HG03159 (cell line): ENCODE data around the gene MCF2L2.
"Not testable (repeated sequence)": the region's sequence is repeated elsewhere in the genome, so short reads cannot be mapped to it uniquely, and the experiment has no call there.

Source experiments
- ATAC-seq: cut with Tn5 transposase; IDR thresholded peaks from one replicate; pipeline ENCODE4 v1.9.1; 2021; ENCODE audit warnings: mild to moderate bottlenecking, moderate library complexity; ENCODE audit not compliant: unreplicated experiment

The MCF2L2 gene

DNA sequence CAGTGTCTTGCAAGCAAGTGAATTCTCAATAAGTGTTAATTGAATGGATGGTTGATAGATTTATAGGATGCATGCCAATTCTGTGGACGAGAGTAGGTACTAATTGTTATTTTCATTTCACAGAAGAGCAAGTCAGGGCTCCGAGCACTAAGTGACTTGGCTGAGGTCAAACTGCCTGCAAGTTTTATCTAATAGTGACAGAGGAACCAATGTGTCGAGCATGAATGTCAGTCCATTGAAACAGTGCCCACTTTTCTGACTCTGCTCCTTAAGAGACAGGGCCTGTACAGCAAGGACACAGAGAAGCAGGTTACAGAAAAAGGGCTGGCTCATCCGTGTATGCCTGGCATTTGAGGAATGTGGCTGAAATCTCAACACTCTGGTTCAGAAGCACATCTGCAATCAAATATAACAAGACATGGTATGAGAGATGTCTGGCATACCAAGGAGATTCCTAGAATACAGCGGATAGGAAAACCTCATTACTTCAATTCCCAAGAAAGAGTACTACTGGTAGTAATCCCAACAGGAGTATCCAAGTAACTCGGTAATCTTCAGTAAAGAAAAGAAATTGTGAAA is 181.3 kb downstream of the MCF2L2 start:
- no peak for ATAC-seq

DNA sequence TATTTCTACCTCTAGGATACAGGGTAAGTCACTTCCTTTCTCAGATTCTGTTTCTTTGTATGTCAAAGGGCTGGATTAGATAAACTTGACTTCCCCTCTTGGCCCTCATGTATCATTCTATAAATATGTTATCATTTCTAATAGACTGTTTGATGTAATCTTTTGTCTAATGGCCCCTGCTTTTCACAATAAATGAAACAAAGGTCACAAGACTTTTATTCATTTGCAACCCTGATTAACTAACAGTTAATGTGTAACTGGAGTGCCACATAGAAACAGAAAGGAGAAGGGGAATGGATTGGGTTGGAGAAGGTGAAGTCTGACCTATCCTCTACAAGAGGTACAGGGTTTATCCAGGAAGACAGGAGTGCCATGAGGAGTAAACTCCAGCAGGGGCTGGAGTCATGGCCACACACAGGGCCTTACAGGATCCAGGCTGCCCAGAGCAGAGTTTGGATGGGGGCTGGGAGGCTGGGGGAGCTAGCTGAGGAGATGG is 183.4 kb downstream of the MCF2L2 start:
- ATAC-seq, result no peak

DNA sequence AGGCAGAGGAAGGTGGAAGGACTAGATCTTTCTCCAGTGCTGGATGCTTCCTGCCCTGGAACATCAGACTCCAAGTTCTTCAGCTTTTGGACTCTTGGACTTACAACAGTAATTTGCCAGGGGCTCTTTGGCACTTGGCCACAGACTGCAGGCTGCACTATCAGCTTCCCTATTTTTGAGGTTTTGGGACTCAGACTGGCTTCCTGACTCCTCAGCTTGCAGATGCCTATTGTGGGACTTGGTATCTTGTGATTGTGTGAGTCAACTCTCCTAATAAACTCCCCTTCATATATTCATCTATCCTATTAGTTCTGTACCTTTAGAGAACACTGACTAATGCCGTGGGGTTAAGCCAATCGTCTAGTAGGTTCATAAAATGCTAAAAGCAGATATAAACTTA is 184.2 kb downstream of the MCF2L2 start:
- no peak for ATAC-seq

DNA sequence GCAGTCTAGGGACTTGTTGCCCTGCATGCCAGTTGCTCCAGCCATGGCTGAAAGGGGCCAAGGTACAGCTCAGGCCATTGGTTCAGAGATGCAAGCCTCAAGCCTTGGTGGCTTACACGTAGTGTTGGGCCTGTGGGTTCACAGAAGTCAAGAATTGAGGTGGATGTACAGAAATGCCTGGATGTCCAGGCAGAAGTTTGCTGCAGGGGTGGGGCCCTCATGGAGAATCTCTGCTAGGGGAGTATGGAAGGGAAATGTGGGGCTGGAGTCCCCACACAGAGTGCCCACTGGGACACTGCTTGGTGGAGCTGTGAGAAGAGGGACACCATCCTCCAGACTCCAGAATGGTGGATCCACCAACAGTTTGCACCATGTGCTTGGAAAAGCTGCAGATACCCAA is 186.0 kb downstream of the MCF2L2 start:
- no peak for ATAC-seq

DNA sequence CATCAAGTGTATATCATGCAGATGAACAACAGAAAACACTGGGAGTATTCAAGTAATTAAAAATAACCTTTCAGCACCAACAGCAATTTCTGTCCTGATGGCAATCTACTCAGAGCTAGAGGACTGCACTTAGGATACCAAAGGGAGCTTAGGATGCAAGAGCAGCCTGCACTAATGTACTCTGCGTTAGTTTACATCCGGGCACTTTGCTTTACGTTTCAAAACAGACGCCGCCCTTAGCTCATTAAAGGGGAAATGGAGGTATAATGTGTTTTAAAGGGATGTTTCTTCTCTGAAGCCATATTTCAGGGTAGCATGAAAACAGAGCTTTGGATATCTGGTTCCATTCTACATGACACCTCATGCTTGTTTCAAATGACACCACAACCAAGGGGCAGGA is 189.4 kb downstream of the MCF2L2 start:
- no peak for ATAC-seq

DNA sequence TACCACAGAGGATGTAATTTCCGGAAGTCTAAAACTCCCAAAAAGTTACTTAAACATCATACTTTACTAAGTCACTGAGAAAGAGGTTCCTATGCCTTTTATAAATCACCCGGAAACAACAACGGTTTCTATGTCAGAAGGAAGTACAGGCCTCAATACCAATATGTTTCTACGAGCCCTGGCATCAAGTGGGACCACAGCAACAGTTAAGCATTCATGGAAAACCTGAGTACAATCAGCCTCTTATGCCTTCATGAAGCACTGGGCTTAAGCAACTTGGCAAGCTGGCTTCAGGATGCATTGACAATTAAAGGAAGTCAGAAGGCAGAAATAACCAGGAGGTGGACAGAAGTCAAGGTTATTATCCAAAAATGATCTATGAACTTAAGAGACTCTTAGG is 194.5 kb downstream of the MCF2L2 start:
- no peak for ATAC-seq

DNA sequence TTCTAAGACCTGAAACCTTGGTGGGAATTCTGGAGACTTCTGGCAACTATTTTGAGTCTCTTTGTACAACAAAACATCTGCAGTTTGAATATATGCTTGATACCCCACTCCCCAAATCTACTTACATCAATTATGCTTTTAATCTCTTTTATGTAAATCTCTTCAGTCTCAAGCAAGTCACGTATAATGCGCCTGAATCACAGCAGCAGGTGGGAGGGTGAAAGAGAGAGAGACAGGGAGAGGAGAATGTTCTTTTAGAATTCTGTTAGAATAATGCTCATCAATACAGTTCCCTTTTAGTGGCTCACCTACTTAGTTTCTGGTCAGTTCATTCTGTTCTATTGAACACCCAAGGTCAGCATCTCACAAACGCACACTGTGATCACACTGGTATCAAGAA is 197.6 kb downstream of the MCF2L2 start:
- ATAC-seq, result no peak

DNA sequence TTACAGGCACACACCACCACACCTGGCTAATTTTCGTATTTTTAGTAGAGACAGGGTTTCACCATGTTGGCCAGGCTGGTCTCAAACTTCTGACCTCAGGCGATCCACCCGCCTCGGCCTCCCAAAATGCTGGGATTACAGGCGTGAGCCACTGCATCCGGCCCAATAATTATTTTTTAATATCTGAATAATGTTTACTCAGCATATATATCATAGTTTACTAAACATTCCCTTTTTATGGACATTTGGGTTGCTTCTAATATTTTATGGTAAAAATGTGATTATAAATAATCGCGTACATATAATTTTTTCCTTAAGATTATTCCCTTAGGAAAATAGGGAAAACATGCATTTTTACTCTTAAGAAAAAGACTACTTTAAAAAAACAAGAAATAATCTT is 198.2 kb downstream of the MCF2L2 start:
- not testable (repeated sequence) for ATAC-seq

DNA sequence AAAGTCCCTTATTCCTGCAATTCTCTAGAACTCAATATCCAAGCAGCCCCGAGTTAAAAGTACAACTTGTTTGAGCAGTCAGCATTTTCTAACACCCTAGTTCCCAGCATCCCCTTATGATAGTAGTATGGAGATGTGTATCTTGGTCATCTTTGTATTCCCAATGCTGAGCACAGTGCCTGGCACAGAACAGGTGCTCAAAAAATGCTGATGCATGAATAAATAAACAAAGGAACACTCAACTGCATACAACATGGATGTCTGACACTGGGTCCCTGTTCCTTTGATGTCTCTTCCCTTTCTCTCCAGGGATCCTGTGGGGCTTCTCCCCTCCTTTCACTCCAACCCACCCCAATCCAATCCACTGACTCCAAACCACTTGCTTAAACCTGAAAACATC is 199.2 kb downstream of the MCF2L2 start:
- no peak for ATAC-seq

DNA sequence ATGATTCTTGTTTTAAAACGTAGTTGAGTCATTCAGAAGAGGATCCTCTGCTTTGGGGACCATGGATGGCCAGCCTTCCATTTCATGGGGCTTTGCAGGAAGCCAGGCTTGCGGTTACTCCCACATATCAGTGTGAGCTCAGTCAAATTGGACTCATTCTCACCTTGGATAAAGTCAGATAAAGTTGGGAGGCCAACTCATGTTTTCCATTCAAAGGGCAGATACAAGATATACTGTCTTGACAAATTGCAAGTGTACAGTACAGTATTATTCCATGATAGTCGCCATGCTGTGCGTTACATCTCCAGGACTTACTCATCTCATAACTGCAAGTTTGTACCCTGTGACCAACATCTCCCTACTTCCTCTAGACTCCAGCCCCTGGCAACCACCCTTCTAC is 200.8 kb downstream of the MCF2L2 start:
- ATAC-seq, result no peak

DNA sequence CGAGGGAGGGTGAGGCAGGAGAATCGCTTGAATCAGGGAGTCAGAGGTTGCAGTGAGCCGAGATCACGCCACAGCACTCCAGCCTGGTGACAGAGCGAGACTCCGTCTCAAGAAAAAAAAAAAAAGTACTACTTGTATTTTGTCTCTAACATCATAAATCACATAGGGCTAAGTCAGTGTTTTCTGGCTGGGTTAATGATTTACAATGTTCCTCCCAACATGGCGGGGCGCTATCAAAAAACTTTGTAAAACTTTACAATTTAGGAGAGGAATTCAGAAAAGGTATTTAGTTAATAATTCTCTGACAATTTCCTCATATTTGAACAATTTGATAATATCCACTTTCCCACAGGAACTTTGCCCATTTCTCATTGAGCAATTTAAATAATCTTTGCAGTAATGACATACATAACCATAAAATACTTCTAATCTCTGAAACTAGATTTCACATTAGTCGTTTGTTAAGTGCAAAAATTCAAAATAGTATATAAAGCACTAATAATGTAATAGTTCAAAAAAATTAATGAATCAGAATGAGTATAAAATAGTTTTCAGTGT is 202.0 kb downstream of the MCF2L2 start:
- ATAC-seq, result no peak

DNA sequence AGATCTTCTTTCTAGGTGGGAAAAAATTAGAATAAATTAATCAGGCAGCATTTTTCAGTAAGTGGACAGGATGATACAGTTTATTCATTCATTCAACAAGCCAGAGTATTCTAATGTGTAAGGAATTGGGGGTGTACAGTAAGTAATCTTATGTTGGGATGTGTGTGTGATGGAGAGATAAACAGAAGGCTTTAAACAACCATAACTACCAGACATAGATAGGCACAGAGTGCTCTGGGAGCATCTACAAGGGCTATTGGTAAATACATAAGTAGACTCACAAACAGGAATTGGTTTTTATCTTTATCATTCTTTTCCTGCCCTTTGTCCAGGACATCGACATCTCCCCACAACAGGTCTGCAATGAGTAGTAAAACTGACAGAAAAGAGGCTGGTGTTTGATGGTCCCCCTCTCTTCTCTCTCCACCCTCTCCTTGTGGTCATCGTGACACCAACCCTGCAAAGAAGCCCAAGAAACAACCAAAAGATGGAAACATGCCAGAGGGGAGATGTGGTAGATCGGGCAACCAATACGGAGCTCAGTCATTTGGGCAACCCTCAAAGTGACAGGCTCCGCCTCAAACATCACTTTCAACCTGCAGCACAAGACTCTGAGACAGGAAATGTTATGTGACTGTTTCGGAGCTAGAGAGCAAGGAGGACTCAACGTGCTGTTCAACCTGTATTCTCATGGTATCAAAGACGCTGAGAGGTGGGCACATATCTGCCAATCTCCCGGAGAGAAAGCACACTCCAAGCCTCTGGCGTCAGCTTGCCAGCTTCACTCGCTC is 204.0 kb downstream of the MCF2L2 start:
- ATAC-seq, result no peak

DNA sequence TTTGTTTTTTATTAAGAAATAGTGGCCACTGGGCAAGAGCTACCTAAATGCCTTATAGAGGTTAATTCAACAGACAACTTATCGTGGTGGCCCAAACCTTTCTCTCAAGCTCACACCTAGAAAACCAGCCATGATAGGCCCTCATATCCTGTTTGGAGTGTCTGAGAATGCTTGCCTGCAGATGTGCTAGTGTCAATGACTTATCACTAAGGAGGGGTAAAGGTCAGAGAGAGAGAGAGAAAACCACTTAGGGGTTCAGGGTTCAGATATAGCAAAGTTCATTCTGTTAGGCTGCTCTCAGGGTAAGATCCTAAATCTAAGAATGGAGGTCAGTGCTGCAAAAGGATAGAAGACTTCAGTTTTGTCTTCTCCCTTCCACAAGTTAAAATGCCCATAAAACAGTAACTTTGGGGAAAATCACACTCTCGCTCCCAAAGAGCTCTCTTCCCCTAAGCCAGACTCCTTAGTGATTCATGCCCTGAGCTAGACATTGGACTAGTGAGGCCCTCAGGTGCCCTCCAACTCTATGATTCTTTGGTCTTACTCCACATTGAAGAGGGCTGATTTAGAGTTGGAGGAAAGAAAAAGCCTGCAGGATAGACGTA is 205.7 kb downstream of the MCF2L2 start:
- ATAC-seq, result no peak

DNA sequence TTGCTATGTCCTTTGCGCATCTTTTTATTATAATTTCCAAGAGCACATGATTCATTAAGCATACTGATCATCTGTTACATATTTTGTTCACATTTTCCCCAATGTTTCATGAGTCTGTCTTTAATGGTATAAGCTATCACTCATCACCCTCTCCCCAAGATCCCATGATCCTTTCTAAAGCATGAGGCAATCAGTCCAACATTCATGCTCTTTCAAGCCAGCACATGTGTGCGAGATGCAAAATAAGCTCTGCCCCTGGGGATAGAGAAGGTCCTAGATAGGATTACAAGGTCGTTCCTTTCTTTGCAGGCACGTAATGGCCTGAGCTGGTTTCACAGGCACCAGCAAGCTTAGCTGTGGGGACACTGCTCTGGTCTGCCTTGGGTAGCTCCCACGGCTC is 207.6 kb downstream of the MCF2L2 start:
- no peak for ATAC-seq

DNA sequence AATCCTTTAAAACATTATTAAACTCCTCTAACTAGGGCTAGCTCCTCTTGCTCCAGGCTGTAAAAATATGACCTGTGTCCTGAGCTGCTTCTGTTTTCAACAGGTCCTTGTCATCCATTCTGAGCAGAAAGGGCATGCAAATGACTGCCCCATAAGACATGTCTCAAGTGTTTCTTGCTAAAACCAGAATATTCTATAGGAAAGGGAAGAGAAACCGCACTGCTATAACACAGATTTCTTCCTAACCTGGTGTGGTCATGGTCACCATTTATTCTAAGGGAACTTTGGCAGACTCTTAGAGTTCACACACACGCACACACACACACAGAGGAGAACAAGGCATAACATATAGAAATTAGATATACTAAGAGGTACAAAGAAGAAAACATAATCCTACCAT is 209.6 kb downstream of the MCF2L2 start:
- no peak for ATAC-seq

DNA sequence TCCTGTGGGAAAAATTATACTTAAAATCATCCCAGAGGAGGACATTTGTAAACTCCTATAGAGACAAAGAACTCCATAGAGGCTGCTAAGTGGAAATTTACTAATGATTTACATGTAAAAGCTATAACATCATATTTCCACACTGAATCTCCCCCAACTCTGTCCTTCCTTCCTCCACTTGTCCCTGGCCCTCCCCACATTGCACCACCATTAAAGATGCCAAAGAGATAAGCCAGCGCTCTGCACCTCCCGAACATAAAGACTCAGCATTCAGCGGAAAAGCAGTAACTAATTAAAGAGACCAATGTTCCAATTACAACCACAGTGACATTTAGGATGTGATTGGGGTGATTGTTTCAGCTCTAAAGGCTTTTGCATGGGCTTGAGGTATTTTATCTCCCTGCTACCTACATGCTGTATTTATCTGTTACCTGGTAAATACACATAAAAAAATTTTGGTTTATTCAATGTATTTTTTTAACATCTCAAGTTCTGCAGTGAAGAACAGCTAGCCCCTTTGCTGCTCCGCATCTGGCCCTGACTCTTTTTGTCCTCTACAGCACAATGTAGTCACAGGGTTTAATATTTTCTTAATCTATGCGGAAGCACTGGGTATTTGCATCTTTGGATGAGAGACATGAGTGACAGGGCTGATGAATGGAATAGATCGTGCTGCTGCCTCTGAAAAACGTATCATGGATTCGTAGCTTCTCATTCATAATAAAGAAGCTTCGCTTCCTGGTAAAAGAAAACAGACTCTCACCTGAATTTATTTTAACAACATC is 210.7 kb downstream of the MCF2L2 start:
- ATAC-seq, result no peak

DNA sequence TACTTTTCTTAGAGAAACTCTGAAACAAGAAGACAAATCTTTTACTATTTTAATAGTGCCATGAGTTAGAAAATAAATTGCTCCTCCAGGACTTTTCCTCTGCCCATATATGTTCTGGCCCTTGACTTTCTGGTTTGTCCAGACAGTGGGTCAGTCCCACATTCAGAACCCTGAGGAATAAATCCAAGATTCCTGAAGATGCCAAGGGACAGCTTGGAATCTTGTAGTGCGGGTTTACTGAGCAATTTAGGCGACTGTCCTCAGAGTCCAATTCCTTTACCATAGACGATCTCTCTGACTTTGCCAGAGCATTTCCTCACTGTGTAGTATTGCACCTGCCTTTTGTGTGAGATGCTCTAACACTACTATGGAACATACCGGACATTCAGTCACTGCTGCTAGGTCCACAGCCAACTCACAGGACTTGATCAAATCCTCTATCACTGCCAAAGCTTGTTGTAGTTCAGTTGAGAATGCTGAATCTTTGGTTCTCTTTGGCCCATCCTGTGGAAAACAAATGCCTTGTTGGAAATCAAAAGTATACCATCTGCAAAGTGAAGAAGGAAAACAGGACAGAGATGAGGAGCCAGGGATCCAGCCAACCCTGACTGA is 212.7 kb downstream of the MCF2L2 start:
- no peak for ATAC-seq

DNA sequence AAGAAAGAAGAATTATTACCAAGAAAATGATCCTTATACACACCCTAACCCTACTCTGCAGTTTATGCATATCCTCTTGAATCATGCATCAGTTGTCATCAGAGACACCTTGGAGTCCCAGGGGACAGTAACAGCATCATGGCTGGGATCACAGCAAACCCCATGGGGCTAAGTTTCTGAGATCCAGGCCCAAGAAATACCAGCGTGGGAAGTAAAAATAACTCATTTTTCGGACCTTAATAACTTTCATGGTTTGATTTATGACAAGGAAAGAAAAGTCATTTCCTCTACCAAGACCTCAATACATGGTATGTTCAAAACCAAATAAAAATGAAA is 214.2 kb downstream of the MCF2L2 start:
- ATAC-seq, result no peak

DNA sequence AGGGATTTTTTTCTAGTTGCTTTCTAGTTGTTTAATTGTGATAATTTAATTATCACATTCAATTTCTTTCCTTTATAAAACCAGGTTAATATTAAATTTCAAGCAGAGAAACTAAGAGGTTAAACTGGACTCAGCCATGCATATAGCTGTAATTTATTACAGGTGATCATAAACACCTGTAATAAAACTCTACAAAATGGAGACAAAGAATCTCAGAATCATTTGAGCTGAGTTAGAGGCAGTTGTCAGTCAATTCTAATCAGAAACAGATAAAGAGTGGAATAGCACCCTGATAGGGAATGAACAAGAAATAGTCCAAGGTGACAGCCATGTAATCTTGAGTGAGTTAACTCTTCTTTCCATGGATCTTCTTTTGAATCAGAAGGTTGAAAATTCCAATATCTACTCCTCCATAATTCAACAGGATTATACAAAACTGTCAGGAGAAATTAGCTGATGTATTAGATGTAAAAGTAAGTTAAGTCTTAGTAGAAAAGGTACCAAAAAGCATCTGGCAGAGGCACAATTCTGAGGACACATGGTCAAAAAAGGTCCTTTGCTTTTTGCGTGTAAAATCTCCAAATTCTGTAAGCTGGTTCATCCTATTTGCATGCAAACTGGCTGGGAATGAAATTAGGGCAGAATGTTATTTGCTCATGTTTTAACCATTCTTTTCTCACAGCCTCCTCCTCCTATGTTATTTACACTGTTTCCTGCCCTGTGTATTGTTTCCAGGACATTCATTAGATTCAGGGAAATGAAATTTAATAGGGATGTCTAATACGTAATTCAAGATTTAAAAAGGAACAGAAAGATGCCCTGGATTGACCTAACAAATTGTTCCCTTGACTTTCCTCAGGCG is 214.8 kb downstream of the MCF2L2 start:
- ATAC-seq, result no peak

DNA sequence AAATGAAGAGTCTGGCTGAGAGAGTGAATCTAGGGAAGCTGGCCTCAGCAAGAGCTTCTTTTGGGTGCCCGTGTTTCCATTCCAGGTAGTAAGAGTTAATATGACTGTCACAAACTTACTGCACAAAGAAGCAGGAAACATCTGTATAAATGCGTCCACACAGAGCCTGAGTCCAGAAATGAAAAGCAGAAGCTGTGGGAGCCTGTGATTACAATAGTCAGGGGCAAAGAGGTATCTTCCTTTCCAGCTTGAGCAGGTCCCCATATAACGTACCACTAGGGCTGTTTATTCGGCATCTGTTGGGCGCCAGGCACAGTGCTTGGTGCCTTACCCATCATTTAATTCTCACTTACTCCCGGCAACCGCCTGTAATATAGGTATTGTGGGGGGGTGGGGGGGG is 215.9 kb downstream of the MCF2L2 start:
- no peak for ATAC-seq
